HepG2 (cell line): ENCODE data around the gene PIAS1. TPM values are rescaled to one million over a fixed set of nuclear protein-coding genes. Genes with fewer than 3 reads are reported as not detected.

Experiments used
- ATAC-seq: fragments of 200-7000 bp; cut with Tn5 transposase; 3 replicates; pipeline ENCODE4 v1.9.1; 2020; ENCODE audit warnings: mild to moderate bottlenecking, moderate library complexity
- BruUV-seq: library from RNA; stranded (reverse); fragments of 400-500 nt; replicated peaks from 2 replicates; lab custom pipeline; 2021; lab: Mats Ljungman, UMichigan
- CTCF ChIA-PET: fragments of 300-600 bp; formaldehyde crosslinking; extraction: SDS; loops from one replicate; lab custom pipeline; 2021; ENCODE audit warnings: low total read pairs, inconsistent platforms, low intra/inter-chr PET ratio; lab: Yijun Ruan, JAX
- POLR2A ChIA-PET: fragments of 350-600 bp; sonication (Branson Sonifier 250); formaldehyde crosslinking; loops from one replicate; lab custom pipeline; 2020; ENCODE audit warnings: antibody characterized with exemption, inconsistent platforms; lab: Yijun Ruan, JAX
- DNase-seq: peaks from one replicate; pipeline ENCODE4 v3.0.0-alpha.2; 2015; ENCODE audit warnings: low spot score
- FAIRE-seq: peaks from 3 replicates; lab custom pipeline; 2011; peaks lifted over from hg19 to GRCh38; lab: Jason Lieb, UNC
- H2AFZ ChIP-seq: one replicate; pipeline ENCODE4 v1.6.1; 2011; ENCODE audit warnings: low read length, inconsistent platforms
- H3K27ac ChIP-seq: fragments of 300-600 bp; 3 replicates; pipeline ENCODE4 v1.8.0; 2011; ENCODE audit warnings: mixed run types, mild to moderate bottlenecking, mixed read lengths, low read length, inconsistent platforms; ENCODE audit not compliant: insufficient read depth; ENCODE audit errors: extremely low read length
- H3K27me3 ChIP-seq, 2 experiments: fragments of 200-600 bp in 1 of 2; 2 replicates in 1 of 2; 3 replicates in 1 of 2; pipeline versions ENCODE4 v1.6.0 to v1.8.0; 2011; ENCODE audit warnings: low read length in 2 of 2, mild to moderate bottlenecking in 2 of 2, moderate library complexity in 2 of 2, inconsistent platforms in 1 of 2; ENCODE audit not compliant: insufficient read depth in 2 of 2, control insufficient read depth in 1 of 2
- H3K36me3 ChIP-seq, 2 experiments: fragments of 200-600 bp in 1 of 2; replicated peaks in 1 of 2; 2 replicates in 1 of 2; 3 replicates in 1 of 2; pipeline versions ENCODE4 v1.5.1 to v1.8.0; 2011; ENCODE audit warnings: low read length in 2 of 2, inconsistent platforms in 1 of 2; ENCODE audit not compliant: insufficient read depth in 2 of 2, control insufficient read depth in 1 of 2
- H3K4me1 ChIP-seq: 2 replicates; pipeline ENCODE4 v1.5.1; 2012; ENCODE audit warnings: low read length, inconsistent platforms; ENCODE audit not compliant: insufficient read depth
- H3K4me2 ChIP-seq: 2 replicates; pipeline ENCODE4 v1.6.0; 2011; ENCODE audit warnings: low read depth, low read length, inconsistent platforms
- H3K4me3 ChIP-seq, 3 experiments: fragments of 200-600 bp in 1 of 3; sonication (generic), shearing (Covaris generic) in 1 of 3; replicated peaks in 1 of 3; 2 replicates each; pipeline ENCODE4 v1.5.1; 2011 to 2016; ENCODE audit warnings: low read length in 3 of 3, inconsistent platforms in 2 of 3, low read depth in 2 of 3, mild to moderate bottlenecking in 2 of 3, control low read depth in 1 of 3, mixed read lengths in 1 of 3; ENCODE audit not compliant: insufficient read depth in 1 of 3
- H3K79me2 ChIP-seq: one replicate; pipeline ENCODE4 v1.6.1; 2011; ENCODE audit warnings: low read length, inconsistent platforms; ENCODE audit not compliant: insufficient read depth
- H3K9ac ChIP-seq: 2 replicates; pipeline ENCODE4 v1.6.0; 2011; ENCODE audit warnings: mild to moderate bottlenecking, low read depth, low read length, inconsistent platforms; ENCODE audit not compliant: insufficient read depth
- H3K9me3 ChIP-seq: 2 replicates; pipeline ENCODE4 v1.5.1; 2012; ENCODE audit warnings: mild to moderate bottlenecking, low read length
- H4K20me1 ChIP-seq: 2 replicates; pipeline ENCODE4 v1.6.0; 2011; ENCODE audit warnings: inconsistent platforms, mild to moderate bottlenecking, low read length, moderate library complexity; ENCODE audit not compliant: insufficient read depth
- MAFF ChIP-seq: IDR thresholded peaks from 2 replicates; pipeline ENCODE4 v1.6.1; 2011; ENCODE audit warnings: low read depth, low read length, improper control_type of control experiment
- MAFK ChIP-seq, 2 experiments: IDR thresholded peaks in 1 of 2; conservative IDR thresholded peaks in 1 of 2; 2 replicates each; pipeline ENCODE4 v1.6.1; 2011; ENCODE audit warnings: improper control_type of control experiment in 2 of 2, low read length in 2 of 2
- NFYB ChIP-seq: sonication (generic); formaldehyde crosslinking; IDR thresholded peaks from 2 replicates; pipeline ENCODE4 v1.4.0; 2020; ENCODE audit warnings: missing genetic modification reagents
- WGBS: methylation state at CpG from one replicate; pipeline ENCODE4 v1.1.6; 2017; ENCODE audit warnings: low lambda C conversion rate; 5-methylcytosine and 5-hydroxymethylcytosine counted together
- in situ Hi-C: cut with HindIII; loops from 2 replicates; pipeline ENCODE4 v1.10.0; 2017; ENCODE audit warnings: low pct_unique_long_range_greater_than_20kb; ENCODE audit not compliant: extremely low pct_ligation_motif_present
- intact Hi-C: fragments of 100-400 bp; cut with micrococcal nuclease; formaldehyde crosslinking; loops from one replicate; pipeline ENCODE4 v1.10.0; 2022; ENCODE audit not compliant: unreplicated experiment
- polyA plus RNA-seq, 8 experiments: library from polyadenylated mRNA; depleted of rRNA in 3 of 8; stranded (reverse) in 7 of 8; unstranded in 1 of 8; fragments of >200 nt; fragmentation: Illumina TruSeq in 4 of 8; extraction: Trizol in 4 of 8; gene quantifications; 2 replicates each; pipeline versions ENCODE4 v1.2.1 to v1.2.3, GENCODE V29; 2011 to 2016; ENCODE audit warnings: low read depth in 4 of 8, missing spikeins in 1 of 8, mixed read lengths in 1 of 8; ENCODE audit not compliant: insufficient read depth in 1 of 8
- total RNA-seq, 5 experiments: library from RNA; depleted of rRNA; stranded (reverse); fragments of >200 nt; fragmentation: Illumina TruSeq; extraction: Trizol; gene quantifications; 2 replicates each; pipeline ENCODE4 v1.2.3, GENCODE V29; 2016; ENCODE audit warnings: low read depth in 1 of 5
- TF ChIP-seq, protein P1 (sequence below): sonication (generic); formaldehyde crosslinking; IDR thresholded peaks from 2 replicates; pipeline ENCODE4 v1.5.0; 2020; ENCODE audit warnings: missing genetic modification reagents
- TF ChIP-seq, protein P2 (sequence below): IDR thresholded peaks from 2 replicates; pipeline ENCODE4 v1.4.0; 2020; ENCODE audit warnings: mild to moderate bottlenecking, missing genetic modification reagents

PIAS1 gene
- total and polyA plus RNA-seq, 2 of the 13 experiments (the other 11 are each of a cell fraction or from before 2014, with no cell fraction given) = 20.7 to 33.7 TPM

DNA sequence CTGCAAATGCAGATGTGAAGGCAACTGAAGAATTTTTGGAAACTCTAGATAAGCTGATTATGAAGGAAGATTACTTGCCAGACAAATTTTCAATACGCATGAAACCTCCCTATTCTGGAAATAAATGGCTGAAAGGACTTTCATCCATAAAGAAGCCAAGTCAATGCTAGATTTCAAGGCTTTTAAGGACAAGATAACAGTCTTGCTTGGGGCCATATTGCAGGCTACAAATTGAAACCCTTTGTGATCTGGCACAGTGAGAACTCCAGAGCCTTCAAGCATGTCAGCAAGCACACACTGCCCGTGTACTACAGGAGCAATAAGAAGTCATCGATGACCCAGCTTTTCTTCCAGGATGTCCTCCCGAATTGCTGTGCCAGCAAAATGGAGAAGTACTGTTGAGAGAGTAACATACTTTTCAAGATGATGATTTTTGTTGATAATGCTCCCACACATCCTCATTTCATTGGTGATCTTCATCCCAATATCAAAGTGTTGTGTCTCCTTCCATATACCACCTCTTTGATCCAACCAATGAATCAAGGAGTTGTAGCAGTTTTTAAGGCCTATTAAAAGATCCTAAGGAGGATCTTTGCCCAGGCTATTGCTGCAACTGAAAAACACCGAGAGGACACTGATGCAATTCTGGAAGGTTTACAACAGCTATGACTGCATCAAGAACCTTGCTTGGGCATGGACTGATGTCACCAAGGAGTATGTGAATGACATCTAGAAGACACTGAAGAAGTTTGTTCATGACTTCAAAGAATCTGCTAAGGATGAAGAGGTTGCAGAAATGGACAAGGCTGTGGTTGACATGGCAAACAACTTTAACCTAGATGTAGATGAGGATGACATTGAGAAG, 130.7 kb downstream of the PIAS1 start:
- Histone ChIP-seq H3K27ac (no peak overlapping the region), H3K27me3 (no peaks in the 10 kb centered on the region), H3K79me2 (no peaks in the 10 kb centered on the region), H3K4me1 (no peaks in the 10 kb centered on the region), H3K4me2 (no peak overlapping the region), H3K4me3 (no peak overlapping the region), H3K9ac (no peak overlapping the region), H4K20me1 (no peaks in the 10 kb centered on the region), H3K36me3 (peaks cover 18 to 62% of the 10 kb centered on the region in 2 experiments), H2AFZ (no peak overlapping the region), H3K9me3 (no peaks in the 10 kb centered on the region)
- CTCF ChIA-PET = no interaction called here
- in situ Hi-C loops (no loop called here), intact Hi-C loops (no loop called here)
- peak; percentile 48 to 73; a peak in 3 of 4 replicates for TF ChIP-seq MAFK (conservative IDR thresholded peaks at IDR 0.05 in 1 of 2, IDR thresholded peaks at IDR 0.05 in 1 of 2; ENCODE audit: low read length in 2 of 2)
- TF ChIP-seq MAFF = peak; percentile 66
- TF ChIP-seq, protein P1, sequence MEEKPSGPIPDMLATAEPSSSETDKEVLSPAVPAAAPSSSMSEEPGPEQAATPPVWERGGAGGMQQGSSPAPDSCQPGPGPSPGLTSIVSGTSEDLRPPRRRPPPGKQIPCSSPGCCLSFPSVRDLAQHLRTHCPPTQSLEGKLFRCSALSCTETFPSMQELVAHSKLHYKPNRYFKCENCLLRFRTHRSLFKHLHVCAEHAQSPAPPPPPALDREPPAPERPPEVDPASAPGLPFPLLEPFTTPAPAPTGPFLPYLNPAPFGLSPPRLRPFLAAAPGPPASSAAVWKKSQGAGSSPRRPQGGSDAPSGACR (CRISPR knock-in tag) = no peak
- FAIRE-seq (no peak), DNase-seq (no peak), ATAC-seq (no peak)
- WGBS = 96% methylated on average over 5 of the region's 5 CpGs
- POLR2A ChIA-PET = no interaction called here
- no TSS peak for BruUV-seq

DNA sequence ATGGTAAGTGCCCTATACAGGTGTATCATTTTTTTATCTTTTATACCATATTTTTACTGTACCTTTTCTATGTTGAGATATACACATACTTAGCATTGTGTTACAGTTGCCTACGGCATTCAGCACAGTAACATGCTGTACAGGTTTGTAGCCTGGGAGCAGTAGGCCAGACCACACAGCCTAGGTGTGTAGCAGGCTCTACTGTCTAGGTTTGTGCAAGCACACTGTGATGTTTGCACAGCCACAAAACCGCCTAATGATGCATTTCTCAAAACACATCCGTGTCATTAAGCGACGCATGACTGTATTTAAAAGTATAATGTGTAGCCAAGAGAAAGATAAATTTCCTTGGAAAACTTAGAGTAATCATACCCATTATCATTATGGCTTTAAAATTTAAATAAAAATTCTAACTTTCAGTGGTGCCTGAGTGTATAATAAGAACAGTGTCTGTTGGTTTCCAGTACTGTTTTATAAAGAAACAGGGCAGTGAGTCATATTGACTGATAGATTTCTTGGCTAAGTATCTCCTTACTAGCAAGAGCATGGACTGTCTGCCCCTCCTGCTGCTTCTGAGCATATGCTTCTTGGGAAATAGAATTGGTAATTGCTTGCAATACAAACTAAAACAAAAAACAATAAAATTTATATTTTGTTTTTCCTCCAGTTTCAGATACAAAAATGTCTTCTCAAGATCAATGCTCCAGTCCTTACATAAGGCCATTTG, 132.7 kb downstream of the PIAS1 start:
- Histone ChIP-seq H3K9ac (no peak overlapping the region), H3K9me3 (no peaks in the 10 kb centered on the region), H3K4me1 (peaks cover 7% of the 10 kb centered on the region), H2AFZ (no peak overlapping the region), H4K20me1 (no peaks in the 10 kb centered on the region), H3K4me2 (no peak overlapping the region), H3K27me3 (no peaks in the 10 kb centered on the region), H3K4me3 (no peak overlapping the region), H3K79me2 (no peaks in the 10 kb centered on the region), H3K36me3 (peaks cover 15 to 44% of the 10 kb centered on the region in 2 experiments), H3K27ac (no peak overlapping the region)
- FAIRE-seq (no peak), DNase-seq (no peak), ATAC-seq (no peak)
- ChIA-PET CTCF (no interaction called here), POLR2A (no interaction called here)
- 94% methylated on average over 5 of the region's 5 CpGs for WGBS
- intact Hi-C loops (no loop called here), in situ Hi-C loops (no loop called here)
- BruUV-seq = no TSS peak
- TF ChIP-seq NFYB (CRISPR knock-in tag) = no peak
- TF ChIP-seq, protein P2, sequence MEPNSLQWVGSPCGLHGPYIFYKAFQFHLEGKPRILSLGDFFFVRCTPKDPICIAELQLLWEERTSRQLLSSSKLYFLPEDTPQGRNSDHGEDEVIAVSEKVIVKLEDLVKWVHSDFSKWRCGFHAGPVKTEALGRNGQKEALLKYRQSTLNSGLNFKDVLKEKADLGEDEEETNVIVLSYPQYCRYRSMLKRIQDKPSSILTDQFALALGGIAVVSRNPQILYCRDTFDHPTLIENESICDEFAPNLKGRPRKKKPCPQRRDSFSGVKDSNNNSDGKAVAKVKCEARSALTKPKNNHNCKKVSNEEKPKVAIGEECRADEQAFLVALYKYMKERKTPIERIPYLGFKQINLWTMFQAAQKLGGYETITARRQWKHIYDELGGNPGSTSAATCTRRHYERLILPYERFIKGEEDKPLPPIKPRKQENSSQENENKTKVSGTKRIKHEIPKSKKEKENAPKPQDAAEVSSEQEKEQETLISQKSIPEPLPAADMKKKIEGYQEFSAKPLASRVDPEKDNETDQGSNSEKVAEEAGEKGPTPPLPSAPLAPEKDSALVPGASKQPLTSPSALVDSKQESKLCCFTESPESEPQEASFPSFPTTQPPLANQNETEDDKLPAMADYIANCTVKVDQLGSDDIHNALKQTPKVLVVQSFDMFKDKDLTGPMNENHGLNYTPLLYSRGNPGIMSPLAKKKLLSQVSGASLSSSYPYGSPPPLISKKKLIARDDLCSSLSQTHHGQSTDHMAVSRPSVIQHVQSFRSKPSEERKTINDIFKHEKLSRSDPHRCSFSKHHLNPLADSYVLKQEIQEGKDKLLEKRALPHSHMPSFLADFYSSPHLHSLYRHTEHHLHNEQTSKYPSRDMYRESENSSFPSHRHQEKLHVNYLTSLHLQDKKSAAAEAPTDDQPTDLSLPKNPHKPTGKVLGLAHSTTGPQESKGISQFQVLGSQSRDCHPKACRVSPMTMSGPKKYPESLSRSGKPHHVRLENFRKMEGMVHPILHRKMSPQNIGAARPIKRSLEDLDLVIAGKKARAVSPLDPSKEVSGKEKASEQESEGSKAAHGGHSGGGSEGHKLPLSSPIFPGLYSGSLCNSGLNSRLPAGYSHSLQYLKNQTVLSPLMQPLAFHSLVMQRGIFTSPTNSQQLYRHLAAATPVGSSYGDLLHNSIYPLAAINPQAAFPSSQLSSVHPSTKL (CRISPR knock-in tag) = no peak
